A549 (cell line): Measurements from ENCODE around the gene NUDCD3. TPM values are rescaled to one million over a fixed set of nuclear protein-coding genes. Genes with fewer than 3 reads are reported as not detected.
"Not testable (repeated sequence)": the region's sequence is repeated elsewhere in the genome, so short reads cannot be mapped to it uniquely, and the experiment has no call there.

ENCODE experiments used
- ATAC-seq, 2 experiments: fragments of 200-7000 bp in 1 of 2; fragments of >200 bp in 1 of 2; cut with Nextera tagmentation in 1 of 2; cut with Tn5 transposase in 1 of 2; 3 replicates each; pipeline versions ENCODE4 v1.8.0 to v1.9.1; 2018 to 2020; ENCODE audit warnings: mild to moderate bottlenecking in 1 of 2, moderate library complexity in 1 of 2
- CTCF ChIA-PET: fragments of 300-600 bp; sonication (Branson Sonifier 250); formaldehyde crosslinking; extraction: SDS; loops from one replicate; lab custom pipeline; 2021; ENCODE audit warnings: antibody characterized with exemption, inconsistent platforms; lab: Yijun Ruan, JAX
- POLR2A ChIA-PET: fragments of 350-600 bp; formaldehyde crosslinking; extraction: SDS; loops from one replicate; lab custom pipeline; 2021; ENCODE audit warnings: antibody characterized with exemption, inconsistent platforms; lab: Yijun Ruan, JAX
- DNase-seq, 2 experiments: peaks; one replicate each; pipeline versions ENCODE4 v3.0.0 to v3.0.0-alpha.2; 2011 to 2016; ENCODE audit warnings: low read depth in 1 of 2, low spot score in 1 of 2
- FAIRE-seq: peaks from 2 replicates; lab custom pipeline; 2011; peaks lifted over from hg19 to GRCh38; lab: Jason Lieb, UNC
- H3K27ac ChIP-seq, 2 experiments: fragments of >200 bp; sonication (Bioruptor Twin); formaldehyde crosslinking; 3 replicates each; pipeline ENCODE4 v1.5.1; 2016 to 2017
- H3K4me1 ChIP-seq: fragments of >200 bp; sonication (Bioruptor Twin); formaldehyde crosslinking; 3 replicates; pipeline ENCODE4 v1.6.1; 2016
- H3K4me2 ChIP-seq: fragments of >200 bp; sonication (Bioruptor Twin); formaldehyde crosslinking; 3 replicates; pipeline ENCODE4 v1.6.1; 2016
- H3K4me3 ChIP-seq: fragments of >200 bp; sonication (Bioruptor Twin); formaldehyde crosslinking; 3 replicates; pipeline ENCODE4 v1.5.1; 2016
- H3K9me3 ChIP-seq: fragments of >200 bp; sonication (Bioruptor Twin); formaldehyde crosslinking; 3 replicates; pipeline ENCODE4 v1.6.1; 2016
- BCL3 ChIP-seq: fragments of >200 bp; sonication (Bioruptor Twin); formaldehyde crosslinking; IDR thresholded peaks from 3 replicates; pipeline ENCODE4 v1.6.1; 2016
- CEBPB ChIP-seq, 2 experiments: fragments of >200 bp in 1 of 2; sonication (Bioruptor Twin) in 1 of 2; formaldehyde crosslinking in 1 of 2; IDR thresholded peaks; 2 replicates each; pipeline ENCODE4 v1.6.1; 2012 to 2016
- CHD2 ChIP-seq: fragments of 150-350 bp; IDR thresholded peaks from 2 replicates; pipeline ENCODE4 v1.6.1; 2014; ENCODE audit warnings: low read length; ENCODE audit not compliant: partially characterized antibody
- CTCF ChIP-seq: fragments of >200 bp; sonication (Bioruptor Twin); formaldehyde crosslinking; IDR thresholded peaks from 3 replicates; pipeline ENCODE4 v1.5.1; 2016
- EHMT2 ChIP-seq: fragments of 200-600 bp; sonication (generic); IDR thresholded peaks from 2 replicates; pipeline ENCODE4 v1.6.1; 2016; ENCODE audit warnings: antibody characterized with exemption, low read depth, mild to moderate bottlenecking, moderate library complexity
- ESRRA ChIP-seq: fragments of 150-350 bp; IDR thresholded peaks from 2 replicates; pipeline ENCODE4 v1.6.1; 2014; ENCODE audit warnings: mild to moderate bottlenecking, low read length, borderline replicate concordance
- HDAC2 ChIP-seq: fragments of 200-600 bp; sonication (generic); IDR thresholded peaks from 2 replicates; pipeline ENCODE4 v1.6.1; 2016
- HOXA7 ChIP-seq: fragments of 250-450 bp; sonication (Bioruptor Pico); IDR thresholded peaks from 2 replicates; pipeline ENCODE4 v1.5.0; 2020; ENCODE audit warnings: mild to moderate bottlenecking, moderate library complexity
- HOXB13 ChIP-seq: fragments of 250-450 bp; sonication (Bioruptor Pico); IDR thresholded peaks from 2 replicates; pipeline ENCODE4 v1.5.0; 2020; ENCODE audit warnings: low read depth, mild to moderate bottlenecking, moderate library complexity
- HOXB5 ChIP-seq: fragments of 250-450 bp; sonication (Bioruptor Pico); IDR thresholded peaks from 2 replicates; pipeline ENCODE4 v1.5.0; 2020; ENCODE audit warnings: mild to moderate bottlenecking, moderate library complexity
- JUN ChIP-seq, 2 experiments: fragments of >200 bp; sonication (Bioruptor Twin); formaldehyde crosslinking; IDR thresholded peaks; 2 replicates in 1 of 2; 3 replicates in 1 of 2; pipeline ENCODE4 v1.6.1; 2016 to 2017
- KDM1A ChIP-seq: fragments of 200-600 bp; sonication (generic); IDR thresholded peaks from 2 replicates; pipeline ENCODE4 v1.6.1; 2016; ENCODE audit warnings: low read depth, mild to moderate bottlenecking
- KDM5A ChIP-seq: fragments of 200-600 bp; sonication (generic); IDR thresholded peaks from 2 replicates; pipeline ENCODE4 v1.6.1; 2016; ENCODE audit warnings: antibody characterized with exemption, mild to moderate bottlenecking
- MAZ ChIP-seq: fragments of 150-350 bp; IDR thresholded peaks from 2 replicates; pipeline ENCODE4 v1.6.1; 2014; ENCODE audit warnings: antibody characterized with exemption, low read depth, low read length, borderline replicate concordance
- NFE2L2 ChIP-seq: fragments of 150-350 bp; conservative IDR thresholded peaks from 2 replicates; pipeline ENCODE4 v1.6.1; 2014; ENCODE audit warnings: low read length
- NR3C1 ChIP-seq: fragments of >200 bp; sonication (Bioruptor Twin); formaldehyde crosslinking; IDR thresholded peaks from 3 replicates; pipeline ENCODE4 v1.6.1; 2017
- PHF8 ChIP-seq: fragments of 200-600 bp; sonication (generic); IDR thresholded peaks from 2 replicates; pipeline ENCODE4 v1.6.1; 2016; ENCODE audit warnings: low read depth, mild to moderate bottlenecking, antibody characterized with exemption, moderate library complexity, borderline replicate concordance
- POLR2A ChIP-seq: IDR thresholded peaks from 2 replicates; pipeline ENCODE4 v1.6.1; 2012; ENCODE audit warnings: mild to moderate bottlenecking, low read length
- RAD21 ChIP-seq, 2 experiments: fragments of >200 bp in 1 of 2; sonication (Bioruptor Twin) in 1 of 2; formaldehyde crosslinking in 1 of 2; IDR thresholded peaks in 1 of 2; conservative IDR thresholded peaks in 1 of 2; 2 replicates in 1 of 2; 3 replicates in 1 of 2; pipeline ENCODE4 v1.6.1; 2012 to 2018; ENCODE audit warnings: inconsistent platforms in 1 of 2
- RCOR1 ChIP-seq: fragments of 150-350 bp; IDR thresholded peaks from 2 replicates; pipeline ENCODE4 v1.6.1; 2014; ENCODE audit warnings: antibody characterized with exemption, low read length, low read depth
- SMC3 ChIP-seq: fragments of >200 bp; sonication (Bioruptor Twin); formaldehyde crosslinking; IDR thresholded peaks from 3 replicates; pipeline ENCODE4 v1.6.1; 2018; ENCODE audit warnings: inconsistent platforms
- TP53 ChIP-seq: fragments of 250-450 bp; sonication (Bioruptor Pico); IDR thresholded peaks from 2 replicates; pipeline ENCODE4 v1.5.0; 2021; ENCODE audit warnings: mild to moderate bottlenecking, moderate library complexity
- ZC3H11A ChIP-seq: fragments of 450-650 bp; IDR thresholded peaks from 2 replicates; pipeline ENCODE4 v1.6.1; 2014; ENCODE audit warnings: antibody characterized with exemption, mild to moderate bottlenecking
- ZFP36 ChIP-seq: fragments of 450-650 bp; IDR thresholded peaks from 2 replicates; pipeline ENCODE4 v1.6.1; 2014; ENCODE audit warnings: borderline replicate concordance; ENCODE audit not compliant: partially characterized antibody
- ZSCAN20 ChIP-seq: fragments of 250-450 bp; sonication (Bioruptor Pico); IDR thresholded peaks from 2 replicates; pipeline ENCODE4 v1.8.0; 2022; ENCODE audit warnings: mild to moderate bottlenecking, moderate library complexity
- whole genome bisulfite sequencing: methylation state at CpG from one replicate; pipeline ENCODE4 v1.1.6; 2017; ENCODE audit errors: missing lambda C conversion rate; 5-methylcytosine and 5-hydroxymethylcytosine counted together
- polyA plus RNA-seq, 4 experiments: library from polyadenylated mRNA; depleted of rRNA in 3 of 4; stranded (reverse); fragments of >200 nt; fragmentation: RNase III in 1 of 4; extraction: RNeasy Plus Mini Kit Qiagen cat#74134 plus additional on column Dnase treatment in 1 of 4; gene quantifications; 2 replicates in 3 of 4; 3 replicates in 1 of 4; pipeline ENCODE4 v1.2.3, GENCODE V29; 2011 to 2017
- TF ChIP-seq, protein P1 (sequence below): fragments of 200-600 bp; sonication (generic); IDR thresholded peaks from 2 replicates; pipeline ENCODE4 v1.6.1; 2016; ENCODE audit warnings: antibody characterized with exemption, mild to moderate bottlenecking, moderate library complexity

The NUDCD3 gene
- polyA plus RNA-seq, 2 of the 4 experiments (the other 2 are of a cell fraction): 44.3 to 66.3 TPM

DNA sequence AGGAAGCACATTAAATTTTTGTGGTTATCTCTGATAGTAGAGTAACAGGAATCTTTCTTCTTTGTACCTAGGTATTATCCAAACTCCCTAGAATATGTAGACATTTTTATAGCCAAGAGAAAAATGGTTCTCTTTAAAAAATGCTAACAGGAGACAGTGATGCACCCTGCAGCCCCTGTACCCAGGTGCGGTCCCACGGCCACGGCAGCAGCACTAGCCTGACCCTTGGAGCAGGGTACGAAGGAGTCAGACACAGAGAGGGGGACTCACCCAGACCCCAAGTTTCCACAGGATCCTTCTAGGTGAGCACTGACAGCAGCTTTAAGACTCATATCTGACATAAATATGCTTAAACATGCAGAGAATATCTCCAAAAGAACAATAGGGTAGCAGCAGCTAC, 60.4 kb downstream of the NUDCD3 start:
- Histone ChIP-seq H3K4me2 (no peak overlapping the region), H3K9me3 (no peaks in the 10 kb centered on the region), H3K4me3 (no peak overlapping the region), H3K27ac (no peak overlapping the region), H3K4me1 (no peaks in the 10 kb centered on the region)
- FAIRE-seq: no peak
- DNase-seq: no peak
- ChIA-PET CTCF (no interaction called here), POLR2A (no interaction called here)
- no peak for ATAC-seq
- TF ChIP-seq CEBPB (IDR thresholded peaks at IDR 0.05) (no peak), PHF8 (no peak), EHMT2 (no peak), HDAC2 (no peak), KDM1A (no peak), BCL3 (no peak), NR3C1 (no peak), MAZ (no peak), RAD21 (conservative IDR thresholded peaks at IDR 0.05 in 1 of 2, IDR thresholded peaks at IDR 0.05 in 1 of 2) (no peak), HOXB13 (CRISPR knock-in tag) (no peak), KDM5A (no peak), CHD2 (no peak)
- WGBS: 96% methylated on average over 4 of the region's 4 CpGs

DNA sequence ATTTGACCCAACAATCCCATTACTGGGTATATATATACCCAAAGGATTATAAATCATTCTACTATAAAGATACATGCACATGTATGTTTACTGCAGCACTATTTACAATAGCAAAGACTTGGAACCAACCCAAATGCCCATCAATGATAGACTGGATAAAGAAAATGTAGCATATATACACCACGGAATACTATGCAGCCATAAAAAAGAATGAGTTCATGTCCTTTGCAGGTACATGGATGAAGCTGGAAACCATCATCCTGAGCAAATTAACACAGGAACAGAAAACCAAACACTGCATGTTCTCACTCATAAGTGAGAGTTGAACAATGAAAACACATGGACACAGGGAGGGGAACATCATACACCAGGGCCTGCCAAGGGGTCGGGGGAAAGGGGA, 65.7 kb downstream of the NUDCD3 start:
- DNase-seq, FAIRE-seq, H3K4me1 ChIP-seq, H3K9me3 ChIP-seq, H3K4me2 ChIP-seq, CTCF ChIA-PET, POLR2A ChIA-PET, H3K4me3 ChIP-seq, ATAC-seq, H3K27ac ChIP-seq: not testable (repeated sequence)
- WGBS: 93% methylated on average over 2 of the region's 2 CpGs

DNA sequence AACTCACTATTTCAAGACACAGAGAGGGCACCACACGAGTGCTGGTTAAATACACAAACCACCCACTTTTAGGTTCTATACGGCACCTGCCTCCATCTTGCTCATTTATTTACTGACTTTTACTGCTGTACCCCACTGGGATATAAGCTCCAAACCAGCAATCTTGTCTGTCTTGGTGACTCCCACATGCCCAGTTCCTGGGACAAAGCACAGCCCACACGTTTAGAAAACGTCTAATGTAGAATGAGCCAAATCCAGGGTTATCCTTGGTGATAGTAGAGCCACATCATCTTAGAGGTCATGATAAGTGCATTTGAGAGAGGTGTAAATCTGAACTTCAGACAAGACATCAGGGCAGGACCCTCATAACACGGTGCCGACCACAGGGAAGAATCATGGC, 73.5 kb downstream of the NUDCD3 start:
- 90% methylated on average over 6 of the region's 6 CpGs for WGBS
- POLR2A ChIA-PET: no interaction called here
- FAIRE-seq: no peak
- no peak overlapping the region for H3K4me3 ChIP-seq
- H3K4me2 ChIP-seq: no peak overlapping the region
- no peak overlapping the region for H3K27ac ChIP-seq
- TF ChIP-seq BCL3 (no peak), HOXA7 (CRISPR knock-in tag) (no peak), ZFP36 (no peak), KDM5A (no peak), POLR2A (no peak), JUN (IDR thresholded peaks at IDR 0.05) (no peak), SMC3 (no peak), HOXB5 (no peak), RCOR1 (no peak), ZC3H11A (no peak)
- no peak for DNase-seq
- CTCF ChIA-PET: interaction anchor here (0.5 to 2.3 kb wide), 3 partner anchors 25 to 496 kb away, joined by 3 to 9 read pairs (median 3); no protein-coding TSS in a partner anchor
- H3K9me3 ChIP-seq: no peaks in the 10 kb centered on the region
- ATAC-seq: no peak
- peaks cover 15% of the 10 kb centered on the region for H3K4me1 ChIP-seq

DNA sequence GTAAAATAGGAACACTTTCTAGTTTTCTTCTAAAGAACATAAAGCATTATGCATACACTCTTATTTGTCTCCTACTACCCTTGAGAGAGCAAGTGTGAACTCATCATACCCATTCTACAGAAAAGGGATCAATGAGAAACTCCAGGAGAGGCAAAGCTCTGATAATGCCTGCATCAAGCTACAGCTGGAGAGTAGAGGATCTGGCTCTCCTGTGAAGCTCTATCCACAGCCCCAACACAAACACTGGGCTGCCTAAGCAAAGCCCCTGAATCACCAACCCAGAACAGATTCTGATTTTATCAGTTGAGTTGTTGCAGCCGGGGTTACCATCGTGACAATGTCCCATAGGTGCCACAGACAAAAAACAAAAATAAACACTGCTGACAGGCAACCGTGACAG, 74.9 kb downstream of the NUDCD3 start:
- H3K4me3 ChIP-seq: no peak overlapping the region
- peak overlapping the region; percentile 32; the same call in 2 of the 3 replicates for H3K4me2 ChIP-seq
- POLR2A ChIA-PET: no interaction called here
- WGBS: 87% methylated on average over 3 of the region's 3 CpGs
- CTCF ChIA-PET: interaction anchor here (2.3 kb wide), 1 partner anchor 174 kb away, joined by 9 read pairs; no protein-coding TSS in a partner anchor
- peaks cover 15% of the 10 kb centered on the region for H3K4me1 ChIP-seq
- ATAC-seq: no peak
- H3K9me3 ChIP-seq: 0 out of 3 replicates have a peak, but pooled peaks cover 8% of the 10 kb centered on the region
- H3K27ac ChIP-seq: no peak overlapping the region
- no peak for DNase-seq
- no peak for FAIRE-seq
- TF ChIP-seq TP53 (no peak), ZC3H11A (no peak), ZSCAN20 (no peak), NFE2L2 (no peak), CTCF (no peak), ESRRA (no peak)
- TF ChIP-seq, protein P1, sequence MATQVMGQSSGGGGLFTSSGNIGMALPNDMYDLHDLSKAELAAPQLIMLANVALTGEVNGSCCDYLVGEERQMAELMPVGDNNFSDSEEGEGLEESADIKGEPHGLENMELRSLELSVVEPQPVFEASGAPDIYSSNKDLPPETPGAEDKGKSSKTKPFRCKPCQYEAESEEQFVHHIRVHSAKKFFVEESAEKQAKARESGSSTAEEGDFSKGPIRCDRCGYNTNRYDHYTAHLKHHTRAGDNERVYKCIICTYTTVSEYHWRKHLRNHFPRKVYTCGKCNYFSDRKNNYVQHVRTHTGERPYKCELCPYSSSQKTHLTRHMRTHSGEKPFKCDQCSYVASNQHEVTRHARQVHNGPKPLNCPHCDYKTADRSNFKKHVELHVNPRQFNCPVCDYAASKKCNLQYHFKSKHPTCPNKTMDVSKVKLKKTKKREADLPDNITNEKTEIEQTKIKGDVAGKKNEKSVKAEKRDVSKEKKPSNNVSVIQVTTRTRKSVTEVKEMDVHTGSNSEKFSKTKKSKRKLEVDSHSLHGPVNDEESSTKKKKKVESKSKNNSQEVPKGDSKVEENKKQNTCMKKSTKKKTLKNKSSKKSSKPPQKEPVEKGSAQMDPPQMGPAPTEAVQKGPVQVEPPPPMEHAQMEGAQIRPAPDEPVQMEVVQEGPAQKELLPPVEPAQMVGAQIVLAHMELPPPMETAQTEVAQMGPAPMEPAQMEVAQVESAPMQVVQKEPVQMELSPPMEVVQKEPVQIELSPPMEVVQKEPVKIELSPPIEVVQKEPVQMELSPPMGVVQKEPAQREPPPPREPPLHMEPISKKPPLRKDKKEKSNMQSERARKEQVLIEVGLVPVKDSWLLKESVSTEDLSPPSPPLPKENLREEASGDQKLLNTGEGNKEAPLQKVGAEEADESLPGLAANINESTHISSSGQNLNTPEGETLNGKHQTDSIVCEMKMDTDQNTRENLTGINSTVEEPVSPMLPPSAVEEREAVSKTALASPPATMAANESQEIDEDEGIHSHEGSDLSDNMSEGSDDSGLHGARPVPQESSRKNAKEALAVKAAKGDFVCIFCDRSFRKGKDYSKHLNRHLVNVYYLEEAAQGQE: no peak
